Kidney (tissue), 14 donors: ENCODE data around the gene OR13A1. TPM values are rescaled to one million over a fixed set of nuclear protein-coding genes. Genes with fewer than 3 reads are reported as not detected.

Experiments used
- DNase-seq, 5 donors: peaks; one replicate each; pipeline ENCODE4 v3.0.0-alpha.2; 2013 to 2020
- FAIRE-seq: peaks from 2 replicates; lab custom pipeline; 2012; peaks lifted over from hg19 to GRCh38; lab: Jason Lieb, UNC
- H3K27ac ChIP-seq, 2 donors: one replicate each; pipeline ENCODE4 v1.7.0; 2013; ENCODE audit warnings: low read depth in 2 of 2, low read length in 2 of 2, inconsistent platforms in 1 of 2
- H3K27me3 ChIP-seq: one replicate; pipeline ENCODE4 v1.7.1; 2013; ENCODE audit warnings: low read length, inconsistent platforms; ENCODE audit not compliant: control insufficient read depth, insufficient read depth
- H3K36me3 ChIP-seq, 3 donors: one replicate each; pipeline versions ENCODE4 v1.7.0 to v1.7.1; 2013; ENCODE audit warnings: low read length in 3 of 3, control low read depth in 1 of 3, inconsistent platforms in 1 of 3; ENCODE audit not compliant: insufficient read depth in 3 of 3, control insufficient read depth in 2 of 3
- H3K4me1 ChIP-seq, 3 donors: one replicate each; pipeline versions ENCODE4 v1.7.0 to v1.7.1; 2013; ENCODE audit warnings: low read length in 3 of 3, inconsistent platforms in 1 of 3, low read depth in 1 of 3; ENCODE audit not compliant: control insufficient read depth in 2 of 3, insufficient read depth in 2 of 3
- H3K4me3 ChIP-seq, 3 donors: one replicate each; pipeline versions ENCODE4 v1.7.0 to v1.8.1; 2013; ENCODE audit warnings: low read length in 3 of 3, control low read depth in 1 of 3, inconsistent platforms in 1 of 3
- H3K9ac ChIP-seq, 3 donors: one replicate each; pipeline versions ENCODE4 v1.7.0 to v1.7.1; 2013; ENCODE audit warnings: low read length in 3 of 3, control low read depth in 1 of 3, inconsistent platforms in 1 of 3
- H3K9me3 ChIP-seq, 3 donors: one replicate each; pipeline versions ENCODE4 v1.7.0 to v1.7.1; 2013; ENCODE audit warnings: low read length in 3 of 3, control low read depth in 1 of 3, inconsistent platforms in 1 of 3; ENCODE audit not compliant: control insufficient read depth in 2 of 3, insufficient read depth in 1 of 3
- CTCF ChIP-seq: IDR thresholded peaks from 3 replicates; pipeline ENCODE4 v1.5.1; 2012; ENCODE audit warnings: mild to moderate bottlenecking, moderate library complexity, borderline replicate concordance; ENCODE audit not compliant: insufficient read depth; ENCODE audit errors: extremely low read depth
- intact Hi-C: fragments of 100-400 bp; cut with DNase I; formaldehyde crosslinking; loops from one replicate; pipeline ENCODE4 v1.11.1; 2022
- polyA plus RNA-seq: library from polyadenylated mRNA; stranded (reverse); fragments of 350-450 nt; fragmentation: Illumina TruSeq; extraction: RNeasy Lipid Tissue Mini Kit (QIAGEN cat#74804); gene quantifications from one replicate; pipeline ENCODE4 v1.2.3, GENCODE V29; 2014; ENCODE audit warnings: low read depth, low replicate concordance; ENCODE audit not compliant: insufficient read depth
- total RNA-seq: library from RNA; stranded (reverse); fragmentation: NEBNext Ultra II Directional; extraction: Animal tissue kit (Norgen Biotek cat#: 25700); gene quantifications from one replicate; pipeline ENCODE4 v1.2.1, GENCODE V29; 2021
- donor health status: control.
- donor health status: control.
- donor health status: control.
- donor health status: control.
- donor health status: control.
- donor health status: DM: yes; HTN: yes; CAD: no.
- donor health status: Normal renal cell carcinoma (clear cell type).

Gene OR13A1
- total and polyA plus RNA-seq, 2 donors from 2014 or later: not detected

GRCh38 chr10:45257600-45257999 is 57.8 kb downstream of the OR13A1 start:
- H3K27me3 ChIP-seq: no peaks in the 10 kb centered on the region
- intact Hi-C loops: no loop called here
- H3K9me3 ChIP-seq: no peaks in the 10 kb centered on the region
- no peak for TF ChIP-seq CTCF
- no peaks in the 10 kb centered on the region for H3K36me3 ChIP-seq
- DNase-seq (no peak), FAIRE-seq (no peak)
- no peak overlapping the region for H3K27ac ChIP-seq
- no peak overlapping the region for H3K4me3 ChIP-seq
- H3K4me1 ChIP-seq: no peaks in the 10 kb centered on the region
- H3K9ac ChIP-seq: no peak overlapping the region

- no peaks in the 10 kb centered on the region for H3K27me3 ChIP-seq
- no peaks in the 10 kb centered on the region for H3K4me1 ChIP-seq
- H3K4me3 ChIP-seq: no peak overlapping the region
- FAIRE-seq: no peak
- no peak overlapping the region for H3K27ac ChIP-seq
- no peak overlapping the region for H3K9ac ChIP-seq
- H3K36me3 ChIP-seq: no peaks in the 10 kb centered on the region
- TF ChIP-seq CTCF: no peak
- intact Hi-C loops: no loop called here
- H3K9me3 ChIP-seq: no peaks in the 10 kb centered on the region
- no peak for DNase-seq
Measured at GRCh38 chr10:45256246-45256645, 59.2 kb downstream of the OR13A1 start.

GRCh38 chr10:45255706-45256105 is 59.7 kb downstream of the OR13A1 start:
- Histone ChIP-seq H3K4me3 (no peak overlapping the region), H3K27me3 (no peaks in the 10 kb centered on the region), H3K27ac (no peak overlapping the region), H3K9ac (no peak overlapping the region), H3K36me3 (no peaks in the 10 kb centered on the region), H3K9me3 (no peaks in the 10 kb centered on the region), H3K4me1 (no peaks in the 10 kb centered on the region)
- no peak for FAIRE-seq
- no peak for DNase-seq
- no peak for TF ChIP-seq CTCF
- intact Hi-C loops: no loop called here

- DNase-seq (no peak), FAIRE-seq (peak; percentile 53)
- intact Hi-C loops: no loop called here
- no peak for TF ChIP-seq CTCF
- Histone ChIP-seq H3K36me3 (no peaks in the 10 kb centered on the region), H3K4me3 (no peak overlapping the region), H3K9me3 (no peaks in the 10 kb centered on the region), H3K27me3 (no peaks in the 10 kb centered on the region), H3K27ac (no peak overlapping the region), H3K4me1 (no peaks in the 10 kb centered on the region), H3K9ac (no peak overlapping the region)
Measured at GRCh38 chr10:45254892-45255291, 60.5 kb downstream of the OR13A1 start.
